Ramos (cell line): ENCODE data around the gene ZNF232.
"Not testable (repeated sequence)": the region's sequence is repeated elsewhere in the genome, so short reads cannot be mapped to it uniquely, and the experiment has no call there.

Experiments
- in situ Hi-C: fragments of 300-500 bp; cut with MboI; formaldehyde crosslinking; loops from one replicate; pipeline ENCODE4 v1.14.3; 2022; ENCODE audit warnings: low sequenced_read_pairs; ENCODE audit not compliant: unreplicated experiment

ZNF232 gene

GRCh38 chr17:5099271-5099670 is 12.4 kb downstream of the ZNF232 start:
- in situ Hi-C loops: no loop called here

GRCh38 chr17:5097101-5097834 is 14.4 kb downstream of the ZNF232 start:
- in situ Hi-C loops: no loop called here

GRCh38 chr17:5096731-5097100 is 15.0 kb downstream of the ZNF232 start:
- in situ Hi-C loops: no loop called here

- in situ Hi-C loops: no loop called here
Measured at GRCh38 chr17:5092218-5093010, 19.3 kb downstream of the ZNF232 start.

- in situ Hi-C loops: no loop called here
Measured at GRCh38 chr17:5080591-5080990, 31.1 kb downstream of the ZNF232 start.

- in situ Hi-C loops: no loop called here
Measured at GRCh38 chr17:5078106-5079028, 33.3 kb downstream of the ZNF232 start, which contains the start of gene ZFP3. Gene ZFP3, plus strand, starts transcription at chr17:5078467. Its CDS starts 13,038 bp downstream, at chr17:5091505.

- in situ Hi-C loops: no loop called here
Measured at GRCh38 chr17:5077781-5078105, 33.9 kb downstream of the ZNF232 start.

- in situ Hi-C loops: not testable (repeated sequence)
Measured at GRCh38 chr17:5077275-5077674, 34.4 kb downstream of the ZNF232 start.

- in situ Hi-C loops: not testable (repeated sequence)
Measured at GRCh38 chr17:5075472-5075871, 36.2 kb downstream of the ZNF232 start.

- in situ Hi-C loops: no loop called here
Measured at GRCh38 chr17:5069724-5070123, 42.0 kb downstream of the ZNF232 start.

- in situ Hi-C loops: no loop called here
Measured at GRCh38 chr17:5068236-5068635, 43.4 kb downstream of the ZNF232 start.

GRCh38 chr17:5065227-5065744 is 46.4 kb downstream of the ZNF232 start:
- in situ Hi-C loops: no loop called here
